ENCODE measurements around the gene DCAF6. TPM values are rescaled to one million over a fixed set of nuclear protein-coding genes. Genes with fewer than 3 reads are reported as not detected.
A peak's percentile ranks its signal among the peaks of the same experiment; 100 is the strongest.
"Not testable (repeated sequence)": the region's sequence is repeated elsewhere in the genome, so short reads cannot be mapped to it uniquely, and the experiment has no call there.

DCAF6 gene
- total RNA-seq, 1 donor from 2014 or later = 58.7 TPM

DNA sequence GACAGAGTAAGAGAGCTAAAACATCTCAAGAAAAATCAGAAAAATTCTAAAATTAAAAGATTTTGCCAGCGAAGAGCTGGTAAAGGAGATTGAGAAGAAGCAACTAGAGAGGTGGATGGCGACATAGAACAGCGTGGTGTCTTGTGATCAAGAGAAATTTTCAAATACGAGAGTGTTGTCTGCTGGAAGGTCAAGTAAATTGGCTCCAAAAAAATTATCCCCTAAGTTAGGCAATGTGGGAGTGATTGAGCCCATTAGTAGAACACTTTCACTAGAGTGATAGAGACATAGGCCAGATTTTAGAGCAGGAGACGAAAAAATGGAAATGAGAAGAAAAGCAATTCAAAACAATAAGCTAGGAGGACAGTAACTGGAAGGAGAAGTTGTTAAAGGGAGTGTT lies 94.7 kb downstream of the DCAF6 start:
- DNase-seq (ENCODE audit: low spot score) = no peak

DNA sequence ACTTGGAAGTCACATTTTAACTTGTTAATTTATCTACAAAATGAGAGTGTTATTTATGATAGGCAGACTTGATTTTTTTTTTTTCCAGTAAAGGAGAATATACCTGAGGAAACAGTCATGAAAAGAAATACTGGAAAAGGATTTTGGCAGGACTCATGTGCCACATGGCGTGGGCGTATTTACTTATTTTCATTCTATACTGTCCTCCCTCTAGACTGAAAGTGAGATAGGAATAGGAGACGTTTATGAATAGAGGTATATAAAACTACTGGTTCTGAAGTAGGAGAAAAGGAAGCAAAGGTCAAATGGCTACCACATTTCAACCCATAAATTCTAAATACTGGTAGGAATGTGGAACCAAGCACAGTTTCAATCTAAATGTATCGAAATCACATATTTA lies 95.1 kb downstream of the DCAF6 start:
- no peak for DNase-seq (ENCODE audit: low spot score)

DNA sequence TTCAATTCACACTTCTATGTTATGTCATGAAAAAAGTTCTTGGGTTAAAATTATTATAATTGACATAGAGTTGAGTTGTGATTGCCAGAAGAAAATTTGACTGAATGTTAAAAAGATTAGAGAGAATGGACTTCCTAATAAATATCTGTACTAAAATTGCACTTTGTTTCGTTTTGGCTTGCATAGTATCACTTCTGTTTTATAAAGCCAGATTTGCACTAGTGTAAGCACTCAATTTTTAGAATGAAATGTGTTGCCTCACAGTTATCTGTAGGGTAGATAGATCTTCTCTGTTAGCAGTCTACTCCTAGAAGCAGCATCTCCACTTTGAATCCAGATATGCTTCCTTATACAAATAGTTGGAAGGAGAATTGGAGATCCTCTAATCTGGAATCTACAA lies 95.5 kb downstream of the DCAF6 start:
- peak; percentile 9 for DNase-seq (ENCODE audit: low spot score)

DNA sequence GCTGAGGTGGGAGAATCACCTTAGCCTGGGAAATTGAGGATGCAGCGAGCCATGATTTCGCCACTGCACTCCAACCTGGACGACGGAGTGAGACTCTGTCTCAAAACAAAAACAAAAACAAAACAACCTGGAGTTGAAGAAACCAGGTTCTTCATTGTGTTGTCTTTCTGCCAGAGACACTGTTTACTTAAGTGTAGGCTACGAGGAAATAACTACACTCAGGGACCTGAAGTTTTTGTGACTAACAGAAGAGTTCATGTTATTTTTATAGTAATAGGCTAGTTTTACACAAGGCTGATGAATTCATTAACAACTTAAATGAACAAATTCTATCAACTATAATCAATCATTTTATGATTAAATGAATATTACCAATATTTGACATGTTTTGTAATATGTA lies 98.9 kb downstream of the DCAF6 start:
- DNase-seq (ENCODE audit: low spot score) = no peak

DNA sequence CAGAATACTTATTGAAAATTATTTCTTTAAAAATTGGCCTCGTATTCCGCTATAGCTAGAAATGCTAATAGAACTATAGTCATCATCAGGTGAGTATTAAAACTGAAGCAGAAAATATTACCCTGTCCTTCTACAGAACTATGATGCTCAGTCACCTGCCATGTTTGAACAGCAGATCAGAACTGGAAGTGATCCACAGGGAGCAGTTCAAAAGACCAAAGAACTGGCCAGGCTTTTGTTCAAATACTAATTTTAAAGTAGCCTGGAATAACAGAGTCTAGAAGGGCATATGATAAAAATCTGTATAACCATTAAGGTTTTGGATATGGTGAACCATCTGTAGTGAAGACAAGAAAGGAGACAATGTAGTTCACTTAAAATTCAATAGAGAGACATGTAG lies 105.9 kb downstream of the DCAF6 start:
- DNase-seq (ENCODE audit: low spot score) = no peak

DNA sequence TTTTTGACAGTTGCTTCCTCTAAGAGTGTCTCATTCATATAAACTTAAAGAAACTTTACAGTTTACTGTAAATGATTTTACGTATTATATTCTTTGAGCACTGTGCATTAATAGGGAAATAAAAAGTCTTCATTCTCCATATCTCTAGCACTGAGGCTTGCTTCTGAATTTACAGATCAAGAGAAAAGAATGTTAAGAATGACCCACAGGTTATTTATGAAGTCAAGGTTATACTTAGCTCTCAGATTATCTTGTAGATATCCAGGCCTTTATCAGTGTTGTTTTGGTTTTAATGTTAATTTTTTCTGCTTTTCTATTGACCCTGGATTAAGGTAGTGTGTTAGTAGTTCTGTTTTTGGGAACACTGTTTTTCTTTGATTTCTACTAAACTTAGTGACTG lies 108.8 kb downstream of the DCAF6 start:
- DNase-seq (ENCODE audit: low spot score) = no peak

DNA sequence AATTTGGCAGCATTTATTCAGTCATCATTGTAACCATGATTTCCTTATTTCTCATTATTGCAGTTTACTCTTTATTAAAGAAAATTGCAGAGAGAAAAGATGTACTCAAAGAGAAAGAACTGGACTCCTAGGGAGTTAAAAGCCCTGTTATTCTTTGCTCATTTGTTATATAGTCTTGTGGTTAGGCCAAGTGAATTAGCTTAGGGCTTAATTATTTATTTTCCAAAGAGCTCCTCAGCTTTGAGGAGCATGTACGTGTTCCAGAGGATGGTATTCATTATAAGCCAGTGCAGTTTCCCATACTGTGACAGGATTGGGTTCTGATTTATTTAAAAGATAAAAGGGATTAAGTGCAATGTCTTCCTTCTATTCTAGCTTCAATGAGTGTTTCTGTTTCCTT lies 113.8 kb downstream of the DCAF6 start:
- no peak for DNase-seq (ENCODE audit: low spot score)

DNA sequence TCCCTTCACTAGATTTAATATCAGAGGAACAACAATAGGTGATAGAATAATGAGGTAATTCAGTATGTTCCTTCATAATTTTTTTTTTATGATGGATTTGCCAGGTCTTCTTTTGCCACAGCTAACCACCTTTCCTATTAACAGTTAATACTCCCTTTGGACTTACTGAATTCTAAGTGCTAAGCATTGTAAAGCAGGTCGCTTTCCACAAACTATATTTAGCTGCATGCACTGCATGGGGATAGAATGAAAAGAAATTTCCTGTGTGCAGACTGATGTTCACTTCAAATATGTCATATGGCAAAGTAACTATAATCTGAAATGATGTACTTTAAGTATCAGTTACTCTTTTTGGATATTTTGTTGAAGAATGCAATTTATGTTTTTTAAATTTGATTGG lies 114.4 kb downstream of the DCAF6 start:
- no peak for DNase-seq (ENCODE audit: low spot score)

DNA sequence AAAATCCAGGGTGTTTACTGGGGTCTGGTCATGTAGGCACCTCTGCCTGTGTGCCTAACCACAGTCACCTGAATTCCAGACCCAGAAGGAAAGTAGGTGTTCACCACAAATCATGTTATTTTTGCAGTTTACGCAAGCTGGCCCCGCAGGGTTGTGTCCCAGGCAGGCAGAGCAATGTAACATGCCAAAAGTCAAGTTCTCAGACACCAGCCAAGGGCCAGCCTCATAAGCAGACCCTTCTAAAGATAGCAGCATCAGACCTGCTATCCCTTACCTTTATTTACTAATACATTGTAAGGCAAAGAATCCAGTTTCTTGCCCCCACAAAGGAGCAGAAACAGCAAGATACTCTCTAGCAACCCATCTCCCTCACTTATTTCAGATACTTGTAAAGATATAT lies 117.2 kb downstream of the DCAF6 start:
- DNase-seq (ENCODE audit: low spot score) = no peak

DNA sequence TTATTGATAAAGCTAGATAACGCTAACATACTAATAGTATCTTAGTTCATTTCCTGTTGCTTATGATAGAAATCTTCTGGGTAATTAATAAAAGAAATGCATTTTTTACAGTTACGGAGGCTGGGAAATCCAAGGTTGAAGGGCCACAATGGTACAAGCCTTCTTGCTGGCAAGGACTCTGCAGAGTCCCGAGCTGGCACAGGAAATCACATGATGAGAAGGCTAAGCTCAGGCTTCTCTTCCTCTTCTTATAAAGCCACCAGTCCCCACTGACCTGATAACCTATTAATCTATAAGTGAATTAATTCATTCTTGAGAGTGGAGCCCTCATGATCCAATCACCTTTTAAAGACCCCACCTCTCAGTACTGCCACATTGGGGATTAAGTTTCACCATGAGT lies 117.6 kb downstream of the DCAF6 start:
- no peak for DNase-seq (ENCODE audit: low spot score)

DNA sequence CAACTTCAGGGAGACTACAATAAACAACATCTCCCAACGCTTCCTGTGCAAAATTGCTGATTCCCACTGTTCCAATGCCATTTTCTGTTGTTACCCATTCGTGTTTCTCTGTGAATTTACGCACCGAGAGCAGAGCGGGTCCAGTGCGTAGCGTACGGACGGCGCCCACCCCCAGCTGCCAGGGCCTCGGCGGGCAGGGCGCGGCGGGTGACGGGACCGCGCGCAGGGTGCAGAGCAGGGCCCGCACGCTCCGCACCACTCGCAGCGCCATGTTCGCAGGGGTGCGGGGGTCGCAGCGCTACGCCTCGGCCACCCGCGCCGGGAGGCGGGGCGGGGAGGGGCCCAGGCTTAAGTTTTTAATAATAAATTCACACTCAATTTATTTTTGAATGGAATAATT lies 119.7 kb downstream of the DCAF6 start:
- not testable (repeated sequence) for DNase-seq (ENCODE audit: low spot score)

DNA sequence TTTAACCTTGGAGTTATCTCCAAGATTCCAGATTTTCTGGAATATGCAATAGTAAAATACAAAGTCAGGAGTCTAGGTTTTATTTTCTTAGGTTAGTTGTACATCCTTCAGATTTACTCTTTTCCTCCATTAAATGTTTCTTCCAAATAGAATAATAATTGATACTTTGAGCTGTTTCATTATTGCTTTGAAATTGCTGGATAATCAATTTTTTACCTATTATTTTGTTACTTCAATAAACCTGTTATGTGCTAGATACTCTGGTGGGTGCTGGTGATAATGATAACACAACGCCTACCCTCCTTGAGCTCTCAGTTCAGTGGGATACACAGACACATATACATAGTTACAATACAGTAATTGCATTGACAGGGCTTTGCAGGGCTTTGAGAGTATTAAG lies 120.9 kb downstream of the DCAF6 start:
- DNase-seq (ENCODE audit: low spot score) = no peak

DNA sequence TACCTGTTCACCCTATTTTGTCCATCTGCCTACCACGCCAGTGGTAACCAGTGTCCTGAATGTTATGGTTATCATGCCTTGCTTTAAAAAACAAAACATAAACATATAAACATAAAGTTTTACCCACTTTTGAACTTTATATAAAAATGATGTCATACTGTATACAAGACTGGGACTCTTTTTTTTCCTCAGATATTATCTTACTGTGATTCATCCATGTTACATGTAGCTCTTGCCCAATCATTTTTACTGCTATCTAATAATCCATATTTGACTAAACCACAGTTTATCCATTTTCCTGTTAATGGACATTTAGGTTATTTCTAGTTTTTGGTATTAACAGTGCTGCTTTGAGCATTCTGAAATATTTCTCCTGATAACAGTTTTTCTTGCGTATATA lies 121.4 kb downstream of the DCAF6 start:
- DNase-seq (ENCODE audit: low spot score) = no peak

DNA sequence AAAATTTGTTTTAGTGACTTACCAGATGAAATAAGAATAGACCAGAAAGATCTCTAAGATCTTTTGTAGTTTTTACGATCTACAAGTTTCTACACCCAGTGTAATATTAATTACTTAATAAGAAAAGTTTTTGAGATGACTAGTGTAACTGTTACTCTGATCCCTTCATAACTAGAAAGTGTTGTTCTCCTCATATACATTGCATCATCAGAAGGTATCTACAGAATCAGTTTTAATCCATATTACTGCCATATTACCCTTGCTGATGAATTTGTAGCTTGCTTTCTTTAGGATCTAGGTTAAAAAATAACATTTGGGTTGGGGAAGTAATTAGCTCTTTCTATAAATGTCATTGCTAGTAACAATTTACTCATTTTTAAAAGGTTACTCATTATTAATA lies 127.7 kb downstream of the DCAF6 start:
- DNase-seq (ENCODE audit: low spot score) = no peak

DNA sequence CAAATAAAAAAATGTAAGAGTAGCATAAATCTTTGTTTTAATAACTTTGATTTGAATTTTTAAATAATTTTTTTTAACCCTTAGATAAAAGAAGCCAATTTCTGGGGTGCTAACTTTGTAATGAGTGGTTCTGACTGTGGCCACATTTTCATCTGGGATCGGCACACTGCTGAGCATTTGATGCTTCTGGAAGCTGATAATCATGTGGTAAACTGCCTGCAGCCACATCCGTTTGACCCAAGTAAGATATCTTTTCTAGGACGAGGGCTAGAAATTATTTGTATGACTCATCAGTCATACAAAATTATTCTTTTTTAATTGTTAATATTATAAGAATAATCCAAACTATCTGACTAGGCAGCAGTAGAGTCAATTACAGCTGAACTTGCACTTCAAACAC lies 129.0 kb downstream of the DCAF6 start:
- DNase-seq (ENCODE audit: low spot score) = no peak

DNA sequence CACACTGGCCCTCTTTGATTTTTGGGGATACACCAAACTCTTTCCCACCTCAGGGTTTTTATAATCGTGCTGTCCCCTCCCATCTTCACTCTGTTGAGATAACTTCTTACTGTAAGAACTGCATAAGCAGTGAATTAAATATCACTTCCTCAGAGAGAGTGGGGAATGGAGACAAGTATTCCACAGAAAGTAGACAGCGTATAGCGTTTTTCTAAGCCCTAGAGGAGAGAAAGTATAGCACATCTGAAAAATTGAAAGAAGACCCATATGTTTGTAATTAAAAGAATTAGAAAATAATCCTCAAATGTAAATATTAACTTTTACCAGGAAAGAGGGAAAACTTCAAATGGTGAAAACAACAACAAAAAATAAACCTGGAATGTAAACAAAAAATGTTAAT lies 132.9 kb downstream of the DCAF6 start:
- no peak for DNase-seq (ENCODE audit: low spot score)

DNA sequence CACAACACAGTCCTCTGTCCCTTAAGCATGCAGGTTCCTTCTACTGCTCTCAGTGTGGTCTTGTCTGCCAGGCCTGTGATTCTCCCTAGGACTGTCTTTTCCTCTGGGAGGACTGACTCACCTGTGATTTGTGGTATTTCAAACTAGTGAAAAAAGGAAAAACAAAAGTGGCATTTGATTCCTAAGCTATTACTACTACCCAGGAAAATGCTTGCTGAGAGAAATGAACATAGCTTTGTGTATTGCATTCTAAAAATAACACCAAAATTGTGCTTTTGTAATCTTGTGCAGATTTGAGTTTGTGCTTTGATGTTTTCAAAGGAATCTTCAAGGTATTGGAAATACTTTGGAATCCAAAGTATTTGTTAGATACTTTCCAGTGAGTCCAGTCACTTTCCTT lies 143.3 kb downstream of the DCAF6 start:
- DNase-seq (ENCODE audit: low spot score) = no peak

DNA sequence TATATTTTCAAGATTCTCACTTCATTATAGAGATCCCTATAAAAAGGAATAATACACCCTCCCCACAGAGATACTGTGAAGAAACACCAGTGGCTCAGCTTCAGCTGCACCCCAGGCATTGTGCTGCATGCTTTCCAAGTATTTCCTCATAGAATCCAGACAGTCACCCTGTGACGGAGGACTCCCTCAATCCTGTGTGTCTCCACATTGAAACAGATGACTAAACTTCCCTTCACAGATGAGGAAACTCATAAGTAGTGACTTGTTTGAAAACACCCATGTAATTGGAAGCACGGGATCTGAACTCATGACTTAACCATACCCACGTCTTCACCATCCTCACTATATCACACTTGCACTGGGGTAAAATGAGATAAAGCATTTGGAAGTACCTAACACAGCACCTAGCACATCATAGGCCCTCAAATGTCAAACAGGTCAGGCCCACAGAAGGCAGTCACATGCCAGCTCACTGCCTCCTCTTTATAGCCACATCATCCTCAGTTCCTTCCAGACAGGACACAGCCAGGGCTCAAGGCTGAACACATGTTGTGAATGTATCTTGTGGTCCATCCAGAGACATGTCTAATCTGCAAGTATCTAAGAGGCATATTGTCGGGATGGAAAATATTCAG lies 145.0 kb downstream of the DCAF6 start:
- DNase-seq (ENCODE audit: low spot score) = no peak

DNA sequence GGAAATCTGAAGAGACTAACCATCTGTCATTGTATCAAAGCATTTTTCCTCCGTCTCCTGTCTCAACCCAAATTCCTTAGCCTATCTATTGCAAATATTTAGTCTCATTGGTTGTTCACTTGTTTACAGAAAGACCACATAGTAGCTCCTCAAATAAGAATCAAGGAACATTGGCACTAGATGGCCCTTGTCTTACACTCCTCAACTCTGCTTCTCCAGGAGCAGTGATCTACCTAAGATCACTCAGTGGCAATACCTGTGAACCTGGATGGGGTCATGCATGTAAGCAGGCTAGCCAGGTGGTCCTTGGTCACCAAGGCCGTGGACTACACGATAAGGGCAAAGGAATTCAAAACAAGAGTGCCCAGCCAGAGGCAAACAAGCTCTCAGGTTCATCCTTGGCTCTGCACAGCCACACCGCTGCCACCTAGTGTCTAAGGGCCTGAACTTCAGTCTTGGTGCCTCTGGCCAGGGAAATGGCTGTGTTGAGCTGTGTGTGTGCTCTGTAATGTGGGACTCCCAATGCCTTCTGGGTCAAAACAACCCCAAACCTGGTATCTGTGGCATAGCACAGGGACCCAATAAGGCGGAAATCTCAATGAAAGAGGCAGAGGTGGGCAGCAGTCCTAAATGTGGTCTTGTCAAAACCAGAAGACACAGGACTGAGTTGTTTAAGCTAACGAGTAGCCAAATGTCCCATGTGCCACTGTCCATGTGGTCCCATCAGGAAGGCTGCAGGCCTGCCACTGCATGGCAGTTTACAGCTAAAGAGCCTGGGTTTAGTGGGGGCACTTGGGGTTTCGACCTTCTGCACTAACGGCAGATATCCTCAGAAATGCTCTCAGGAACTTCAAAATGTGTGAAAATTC lies 145.8 kb downstream of the DCAF6 start:
- peak; percentile 77 for DNase-seq (ENCODE audit: low spot score)

DNA sequence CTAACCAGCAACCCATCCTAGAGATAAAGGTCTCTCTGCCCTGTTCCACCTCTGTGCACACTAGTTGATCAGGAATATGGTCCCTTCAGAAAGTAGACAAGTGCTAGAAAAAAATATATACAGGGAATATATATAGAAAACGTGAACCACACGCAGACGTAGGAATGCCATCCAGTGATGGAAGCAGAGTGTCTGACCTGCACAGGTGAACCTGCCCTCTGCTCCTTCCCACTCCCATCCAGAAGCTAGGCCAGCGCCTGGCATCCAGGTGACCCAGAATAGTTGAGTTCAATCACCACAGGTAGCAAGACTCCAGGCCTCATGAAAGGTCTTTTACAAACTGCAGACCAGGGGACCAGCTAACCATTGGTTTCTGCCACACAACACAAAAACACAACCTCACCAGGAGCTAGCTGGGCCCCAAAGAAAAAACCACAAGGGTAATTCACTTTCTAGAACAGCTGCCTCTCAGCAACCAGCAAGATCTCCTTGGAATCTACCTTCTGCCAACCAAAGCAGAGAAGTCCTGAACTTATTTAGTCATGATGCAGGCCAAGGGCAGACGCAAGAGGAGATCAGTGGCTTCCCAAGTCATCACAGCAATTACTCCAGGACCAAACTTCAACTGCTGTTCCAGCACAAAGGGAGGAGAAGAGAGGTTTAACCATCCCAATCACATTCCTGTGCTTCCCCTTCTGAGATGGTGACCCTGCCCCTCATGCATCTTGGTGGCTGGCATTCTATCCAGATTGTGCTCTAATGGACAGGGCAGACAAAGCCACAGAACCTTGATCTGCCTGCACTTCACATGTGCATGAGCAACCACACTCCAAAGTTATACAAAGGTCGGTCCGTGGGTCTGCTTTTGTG lies 147.2 kb downstream of the DCAF6 start:
- DNase-seq (ENCODE audit: low spot score) = no peak

DNA sequence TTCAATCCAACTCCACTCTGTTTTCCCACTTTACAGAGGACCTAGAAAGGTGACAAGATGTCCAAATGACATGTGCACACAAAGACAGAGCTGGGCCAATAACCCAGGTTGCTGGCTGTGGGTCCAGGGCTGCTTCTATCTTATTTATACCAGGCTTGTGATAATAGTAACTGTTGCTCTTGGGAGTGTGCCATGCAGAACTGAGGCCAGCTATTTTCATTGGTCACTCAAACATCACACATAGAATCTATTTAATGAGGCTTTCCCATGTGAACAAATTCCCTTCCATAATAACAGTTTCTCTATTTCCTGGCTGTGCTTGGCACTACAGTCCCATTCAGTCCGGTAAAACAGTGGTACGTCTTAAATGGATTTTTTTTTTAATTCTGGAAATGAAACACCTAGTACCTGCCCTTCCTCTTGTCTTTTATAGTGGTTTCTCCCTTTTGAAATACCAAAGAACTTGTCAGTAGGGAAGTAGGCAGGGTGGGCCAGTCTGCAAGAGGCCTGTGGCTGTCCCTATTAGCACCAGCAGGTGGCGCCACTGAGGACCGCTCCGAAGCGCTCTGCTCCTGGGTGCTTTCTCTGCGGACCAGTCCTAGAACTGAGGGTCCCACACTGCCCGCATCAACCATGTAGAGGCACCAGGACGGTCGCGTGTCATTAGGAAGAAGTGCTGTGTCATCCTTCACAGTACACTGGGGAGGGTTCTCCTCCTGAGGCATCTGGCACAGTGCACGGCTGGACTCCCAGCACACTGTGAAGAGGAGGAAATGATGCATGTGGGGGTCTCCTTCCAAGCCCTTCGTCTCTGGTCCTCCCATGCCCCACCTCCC lies 148.1 kb downstream of the DCAF6 start:
- peak; percentile 16 for DNase-seq (ENCODE audit: low spot score)
